Thyroid gland (tissue), 4 donors: ENCODE measurements around the gene GLT8D1.

Source experiments
- POLR2A ChIP-seq, 2 donors: fragments of 450-650 bp; IDR thresholded peaks; one replicate each; pipeline ENCODE4 v1.6.1; 2017; ENCODE audit warnings: antibody characterized with exemption in 2 of 2, mild to moderate bottlenecking in 2 of 2, moderate library complexity in 1 of 2
- TF ChIP-seq, protein P1 (sequence below), 6 experiments: fragments of 200-600 bp in 3 of 6; fragments of 450-650 bp in 3 of 6; sonication (generic) in 3 of 6; IDR thresholded peaks; one replicate each; pipeline ENCODE4 v1.5.1; 2016 to 2019; ENCODE audit warnings: antibody characterized with exemption in 6 of 6, mild to moderate bottlenecking in 2 of 6, inconsistent platforms in 1 of 6, moderate library complexity in 1 of 6

GRCh38 chr3:52651592-52651991, 54.0 kb downstream of the GLT8D1 start:
- TF ChIP-seq, protein P1, sequence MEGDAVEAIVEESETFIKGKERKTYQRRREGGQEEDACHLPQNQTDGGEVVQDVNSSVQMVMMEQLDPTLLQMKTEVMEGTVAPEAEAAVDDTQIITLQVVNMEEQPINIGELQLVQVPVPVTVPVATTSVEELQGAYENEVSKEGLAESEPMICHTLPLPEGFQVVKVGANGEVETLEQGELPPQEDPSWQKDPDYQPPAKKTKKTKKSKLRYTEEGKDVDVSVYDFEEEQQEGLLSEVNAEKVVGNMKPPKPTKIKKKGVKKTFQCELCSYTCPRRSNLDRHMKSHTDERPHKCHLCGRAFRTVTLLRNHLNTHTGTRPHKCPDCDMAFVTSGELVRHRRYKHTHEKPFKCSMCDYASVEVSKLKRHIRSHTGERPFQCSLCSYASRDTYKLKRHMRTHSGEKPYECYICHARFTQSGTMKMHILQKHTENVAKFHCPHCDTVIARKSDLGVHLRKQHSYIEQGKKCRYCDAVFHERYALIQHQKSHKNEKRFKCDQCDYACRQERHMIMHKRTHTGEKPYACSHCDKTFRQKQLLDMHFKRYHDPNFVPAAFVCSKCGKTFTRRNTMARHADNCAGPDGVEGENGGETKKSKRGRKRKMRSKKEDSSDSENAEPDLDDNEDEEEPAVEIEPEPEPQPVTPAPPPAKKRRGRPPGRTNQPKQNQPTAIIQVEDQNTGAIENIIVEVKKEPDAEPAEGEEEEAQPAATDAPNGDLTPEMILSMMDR (IDR thresholded peaks at IDR 0.05) = no peak
- no peak for TF ChIP-seq POLR2A (IDR thresholded peaks at IDR 0.05)
